ENCODE data around the gene TMTC2.
"Not testable (repeated sequence)": the region's sequence is repeated elsewhere in the genome, so short reads cannot be mapped to it uniquely, and the experiment has no call there.

The TMTC2 gene

GRCh38 chr12:82793751-82794281 is 107.1 kb downstream of the TMTC2 start:
- no peak for DNase-seq (ENCODE audit: low read depth)

GRCh38 chr12:82797480-82797879 is 110.8 kb downstream of the TMTC2 start:
- DNase-seq (ENCODE audit: low read depth), result no peak

GRCh38 chr12:82800185-82800584 is 113.5 kb downstream of the TMTC2 start:
- DNase-seq (ENCODE audit: low read depth), result no peak

GRCh38 chr12:82801951-82802610 is 115.4 kb downstream of the TMTC2 start:
- DNase-seq (ENCODE audit: low read depth), result no peak

GRCh38 chr12:82803201-82803600 is 116.5 kb downstream of the TMTC2 start:
- DNase-seq (ENCODE audit: low read depth), result no peak

- no peak for DNase-seq (ENCODE audit: low read depth)
Measured at GRCh38 chr12:82804601-82805000, 117.9 kb downstream of the TMTC2 start.

GRCh38 chr12:82805004-82805403 is 118.3 kb downstream of the TMTC2 start:
- DNase-seq (ENCODE audit: low read depth), result not testable (repeated sequence)

GRCh38 chr12:82805812-82806497 is 119.2 kb downstream of the TMTC2 start:
- no peak for DNase-seq (ENCODE audit: low read depth)

GRCh38 chr12:82807132-82807737 is 120.5 kb downstream of the TMTC2 start:
- DNase-seq (ENCODE audit: low read depth), result no peak

- DNase-seq (ENCODE audit: low read depth), result no peak
Measured at GRCh38 chr12:82810568-82810967, 123.9 kb downstream of the TMTC2 start.

GRCh38 chr12:82817368-82817767 is 130.7 kb downstream of the TMTC2 start:
- no peak for DNase-seq (ENCODE audit: low read depth)

- no peak for DNase-seq (ENCODE audit: low read depth)
Measured at GRCh38 chr12:82818271-82819035, 131.7 kb downstream of the TMTC2 start.

GRCh38 chr12:82826505-82826904 is 139.8 kb downstream of the TMTC2 start:
- DNase-seq (ENCODE audit: low read depth), result no peak

GRCh38 chr12:82832096-82832495 is 145.4 kb downstream of the TMTC2 start:
- DNase-seq (ENCODE audit: low read depth), result no peak

- DNase-seq (ENCODE audit: low read depth), result no peak
Measured at GRCh38 chr12:82832981-82833380, 146.3 kb downstream of the TMTC2 start.

- DNase-seq (ENCODE audit: low read depth), result no peak
Measured at GRCh38 chr12:82833481-82833880, 146.8 kb downstream of the TMTC2 start.

- no peak for DNase-seq (ENCODE audit: low read depth)
Measured at GRCh38 chr12:82835217-82835616, 148.5 kb downstream of the TMTC2 start.

- DNase-seq (ENCODE audit: low read depth), result no peak
Measured at GRCh38 chr12:82838131-82838551, 151.4 kb downstream of the TMTC2 start.

- DNase-seq (ENCODE audit: low read depth), result no peak
Measured at GRCh38 chr12:82838827-82839226, 152.1 kb downstream of the TMTC2 start.

- DNase-seq (ENCODE audit: low read depth), result no peak
Measured at GRCh38 chr12:82839796-82840195, 153.1 kb downstream of the TMTC2 start.

- no peak for DNase-seq (ENCODE audit: low read depth)
Measured at GRCh38 chr12:82841487-82841904, 154.8 kb downstream of the TMTC2 start.

GRCh38 chr12:82842480-82842879 is 155.8 kb downstream of the TMTC2 start:
- DNase-seq (ENCODE audit: low read depth), result no peak

Measured in activated T-helper 1 cell treated with Interleukin-2 at 50 U/mL for 16 hours (primary cell).